ENCODE results near the gene CLOCK.

- TF ChIP-seq POLR2A (IDR thresholded peaks at IDR 0.05) (no peak), CTCF (IDR thresholded peaks at IDR 0.05) (no peak)
These were observed 166.1 kb downstream of the CLOCK start for GRCh38 chr4:55380576-55380975.
